Progenitor cell of endocrine pancreas (in vitro differentiated cells): ENCODE measurements around the gene PPP3CA. TPM values are rescaled to one million over a fixed set of nuclear protein-coding genes. Genes with fewer than 3 reads are reported as not detected.

Source experiments
- DNase-seq: peaks from one replicate; pipeline ENCODE4 v3.0.0; 2021; ENCODE audit warnings: low spot score; ENCODE audit not compliant: unreplicated experiment
- H3K27ac Mint-ChIP-seq: 2 replicates; pipeline ENCODE4 v1.8.0; 2021; ENCODE audit warnings: mild to moderate bottlenecking, moderate library complexity, mixed read lengths
- H3K27me3 Mint-ChIP-seq: 2 replicates; pipeline ENCODE4 v1.8.0; 2021; ENCODE audit warnings: mixed read lengths
- H3K36me3 Mint-ChIP-seq: 2 replicates; pipeline ENCODE4 v1.8.0; 2022; ENCODE audit warnings: mixed read lengths; ENCODE audit not compliant: insufficient read depth
- H3K4me1 Mint-ChIP-seq: 2 replicates; pipeline ENCODE4 v1.8.0; 2021; ENCODE audit warnings: low read depth, mixed read lengths
- H3K4me3 Mint-ChIP-seq: 2 replicates; pipeline ENCODE4 v1.8.0; 2021; ENCODE audit warnings: low read depth, mild to moderate bottlenecking, moderate library complexity, mixed read lengths
- H3K9me3 Mint-ChIP-seq: 2 replicates; pipeline ENCODE4 v1.8.0; 2021; ENCODE audit warnings: low read depth, mixed read lengths
- total RNA-seq: library from RNA; stranded (reverse); gene quantifications from 2 replicates; pipeline ENCODE4 v1.2.1, GENCODE V29; 2021
- TF ChIP-seq, protein P1 (sequence below): fragments of 200-600 bp; sonication (generic); IDR thresholded peaks from one replicate; pipeline ENCODE4 v1.5.0; 2021; ENCODE audit warnings: antibody characterized with exemption, mild to moderate bottlenecking; ENCODE audit not compliant: unreplicated experiment

PPP3CA gene
- total RNA-seq, 1 donor from 2014 or later: 22.5 TPM

DNA sequence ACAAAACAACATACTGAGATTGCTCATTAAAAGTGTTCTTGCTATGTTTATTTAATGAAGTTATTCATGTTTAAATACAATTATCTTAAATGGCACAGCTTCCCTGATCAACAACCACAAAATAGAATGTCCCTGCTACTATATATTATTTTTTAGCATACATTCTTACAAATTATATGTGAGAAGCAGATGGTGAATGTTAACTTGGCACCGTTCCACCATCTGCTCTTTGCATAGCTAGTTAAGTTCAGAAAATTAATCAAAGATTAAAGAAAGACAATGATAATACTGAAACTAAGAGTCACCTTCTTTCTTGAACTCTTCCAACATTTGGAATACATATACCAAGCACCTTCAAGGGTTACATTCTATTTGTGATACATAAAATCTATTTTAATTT is 94.2 kb downstream of the PPP3CA start:
- TF ChIP-seq, protein P1, sequence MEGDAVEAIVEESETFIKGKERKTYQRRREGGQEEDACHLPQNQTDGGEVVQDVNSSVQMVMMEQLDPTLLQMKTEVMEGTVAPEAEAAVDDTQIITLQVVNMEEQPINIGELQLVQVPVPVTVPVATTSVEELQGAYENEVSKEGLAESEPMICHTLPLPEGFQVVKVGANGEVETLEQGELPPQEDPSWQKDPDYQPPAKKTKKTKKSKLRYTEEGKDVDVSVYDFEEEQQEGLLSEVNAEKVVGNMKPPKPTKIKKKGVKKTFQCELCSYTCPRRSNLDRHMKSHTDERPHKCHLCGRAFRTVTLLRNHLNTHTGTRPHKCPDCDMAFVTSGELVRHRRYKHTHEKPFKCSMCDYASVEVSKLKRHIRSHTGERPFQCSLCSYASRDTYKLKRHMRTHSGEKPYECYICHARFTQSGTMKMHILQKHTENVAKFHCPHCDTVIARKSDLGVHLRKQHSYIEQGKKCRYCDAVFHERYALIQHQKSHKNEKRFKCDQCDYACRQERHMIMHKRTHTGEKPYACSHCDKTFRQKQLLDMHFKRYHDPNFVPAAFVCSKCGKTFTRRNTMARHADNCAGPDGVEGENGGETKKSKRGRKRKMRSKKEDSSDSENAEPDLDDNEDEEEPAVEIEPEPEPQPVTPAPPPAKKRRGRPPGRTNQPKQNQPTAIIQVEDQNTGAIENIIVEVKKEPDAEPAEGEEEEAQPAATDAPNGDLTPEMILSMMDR: no peak
- peaks cover 32% of the 10 kb centered on the region for H3K4me1 Mint-ChIP-seq
- no peaks in the 10 kb centered on the region for H3K36me3 Mint-ChIP-seq
- no peaks in the 10 kb centered on the region for H3K27me3 Mint-ChIP-seq
- H3K4me3 Mint-ChIP-seq: no peak overlapping the region
- no peak for DNase-seq
- H3K9me3 Mint-ChIP-seq: no peaks in the 10 kb centered on the region
- no peak overlapping the region for H3K27ac Mint-ChIP-seq

DNA sequence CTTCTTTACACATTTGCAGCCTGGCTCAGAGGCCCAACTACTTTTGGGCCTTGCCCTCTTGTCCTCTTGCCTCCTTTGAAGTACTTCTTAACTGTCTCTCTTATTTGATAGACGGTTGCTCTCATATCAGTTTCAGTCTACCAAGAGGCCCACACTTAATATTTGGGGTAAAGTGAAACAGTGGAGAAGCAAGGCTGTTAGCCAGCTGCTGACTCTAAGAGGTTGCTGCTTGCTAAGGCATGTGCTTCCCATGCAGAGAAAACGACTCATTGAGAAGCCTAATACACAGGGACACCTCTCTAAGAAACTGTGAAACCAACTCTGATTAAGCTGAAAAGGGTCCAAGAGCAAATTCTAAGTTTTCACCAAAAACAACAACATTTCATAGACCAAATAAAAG is 94.6 kb downstream of the PPP3CA start:
- Mint-ChIP-seq H3K27ac (no peak overlapping the region), H3K4me1 (peaks cover 32% of the 10 kb centered on the region), H3K4me3 (no peak overlapping the region), H3K36me3 (no peaks in the 10 kb centered on the region), H3K9me3 (no peaks in the 10 kb centered on the region), H3K27me3 (no peaks in the 10 kb centered on the region)
- TF ChIP-seq, protein P1: no peak
- no peak for DNase-seq

- no peaks in the 10 kb centered on the region for H3K9me3 Mint-ChIP-seq
- H3K36me3 Mint-ChIP-seq: no peaks in the 10 kb centered on the region
- TF ChIP-seq, protein P1: no peak
- no peak overlapping the region for H3K4me3 Mint-ChIP-seq
- DNase-seq: no peak
- H3K27me3 Mint-ChIP-seq: no peaks in the 10 kb centered on the region
- H3K4me1 Mint-ChIP-seq: peaks cover 23% of the 10 kb centered on the region
- no peak overlapping the region for H3K27ac Mint-ChIP-seq
These were observed 96.1 kb downstream of the PPP3CA start for GRCh38 chr4:101251261-101251660.

DNA sequence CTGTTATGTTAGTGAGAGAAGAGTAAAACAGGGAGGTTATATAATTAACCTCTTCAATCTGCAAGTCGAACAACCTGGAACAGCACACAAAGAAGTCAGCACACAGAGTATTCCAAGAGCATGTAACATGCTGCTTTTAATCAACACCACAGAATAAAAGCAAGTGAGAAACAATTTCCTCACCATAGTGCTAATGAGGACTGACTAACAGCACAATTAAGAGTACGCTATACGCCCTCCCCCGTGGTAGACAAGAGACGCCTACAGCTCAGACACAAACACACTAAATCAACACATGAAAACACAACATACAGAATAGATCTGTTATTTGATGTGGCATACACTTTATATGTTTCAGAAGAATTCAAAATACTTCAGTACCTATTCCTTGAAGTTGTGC is 103.0 kb downstream of the PPP3CA start:
- H3K27ac Mint-ChIP-seq: no peak overlapping the region
- no peak for DNase-seq
- no peaks in the 10 kb centered on the region for H3K9me3 Mint-ChIP-seq
- H3K27me3 Mint-ChIP-seq: no peaks in the 10 kb centered on the region
- H3K4me3 Mint-ChIP-seq: no peak overlapping the region
- TF ChIP-seq, protein P1: no peak
- peaks cover 7% of the 10 kb centered on the region for H3K4me1 Mint-ChIP-seq
- H3K36me3 Mint-ChIP-seq: no peaks in the 10 kb centered on the region

DNA sequence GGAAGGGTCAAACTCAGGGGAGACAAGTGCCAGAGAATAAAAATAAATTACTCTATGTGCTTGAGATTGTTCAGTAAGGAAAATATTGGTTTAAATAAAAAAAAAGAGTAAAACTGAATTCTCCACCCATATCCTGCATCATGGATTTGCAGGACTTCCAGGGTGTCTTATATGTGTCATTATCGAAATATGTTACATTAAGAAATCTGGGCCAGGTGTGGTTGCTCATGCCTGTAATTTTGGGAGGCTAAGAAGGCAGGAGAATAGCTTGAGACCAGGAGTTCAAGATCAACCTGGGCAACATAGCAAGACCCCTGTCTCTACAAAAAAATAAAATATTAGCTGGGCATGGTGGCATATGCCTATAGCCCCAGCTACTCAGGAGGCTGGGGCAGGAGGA is 104.9 kb downstream of the PPP3CA start:
- H3K36me3 Mint-ChIP-seq: no peaks in the 10 kb centered on the region
- H3K4me3 Mint-ChIP-seq: no peak overlapping the region
- no peak for DNase-seq
- TF ChIP-seq, protein P1: no peak
- no peak overlapping the region for H3K27ac Mint-ChIP-seq
- H3K9me3 Mint-ChIP-seq: no peaks in the 10 kb centered on the region
- peaks cover 19% of the 10 kb centered on the region for H3K4me1 Mint-ChIP-seq
- H3K27me3 Mint-ChIP-seq: no peaks in the 10 kb centered on the region

- TF ChIP-seq, protein P1: no peak
- H3K4me1 Mint-ChIP-seq: peaks cover 19% of the 10 kb centered on the region
- no peak overlapping the region for H3K4me3 Mint-ChIP-seq
- H3K36me3 Mint-ChIP-seq: no peaks in the 10 kb centered on the region
- no peak overlapping the region for H3K27ac Mint-ChIP-seq
- H3K27me3 Mint-ChIP-seq: no peaks in the 10 kb centered on the region
- no peaks in the 10 kb centered on the region for H3K9me3 Mint-ChIP-seq
- DNase-seq: no peak
These were observed 107.2 kb downstream of the PPP3CA start for GRCh38 chr4:101240099-101240498.
